Measurements from ENCODE around the gene SAE1. TPM values are rescaled to one million over a fixed set of nuclear protein-coding genes. Genes with fewer than 3 reads are reported as not detected.

SAE1 gene
- total and polyA plus RNA-seq, 8 donors = 67.7 to 125 (median 93.4) TPM

DNA sequence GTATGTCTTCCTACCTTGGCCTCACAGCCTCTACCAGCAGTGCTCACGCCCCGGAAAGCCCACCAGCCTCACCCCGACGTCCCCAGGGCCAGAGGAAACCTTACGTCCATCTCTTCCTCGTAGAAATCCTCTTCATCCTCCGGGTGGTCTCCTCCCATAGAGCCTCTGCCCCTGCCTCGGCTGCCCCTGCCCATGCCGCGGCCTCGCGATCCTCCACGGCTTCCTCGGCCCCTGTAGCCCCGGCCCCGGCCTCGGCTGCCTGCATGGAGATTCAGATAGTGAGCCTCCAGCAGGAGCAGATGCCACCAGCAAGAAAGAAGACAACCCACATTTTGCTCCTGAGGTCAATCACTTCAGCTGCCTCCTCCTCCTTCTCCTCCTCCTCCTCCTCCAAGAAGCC lies 44.4 kb upstream of the SAE1 start:
- no peaks in the 10 kb centered on the region for H3K9me3 ChIP-seq
- H3K4me1 ChIP-seq = no peaks in the 10 kb centered on the region
- peak in 1 of 4 donors; percentile 52 for DNase-seq
- peaks cover 0 to 100% of the 10 kb centered on the region in 2 donors for H3K36me3 ChIP-seq
- H3K27me3 ChIP-seq = no peaks in the 10 kb centered on the region
- intact Hi-C loops (cut with DNase I) = no loop called here
- TF ChIP-seq, protein P1, sequence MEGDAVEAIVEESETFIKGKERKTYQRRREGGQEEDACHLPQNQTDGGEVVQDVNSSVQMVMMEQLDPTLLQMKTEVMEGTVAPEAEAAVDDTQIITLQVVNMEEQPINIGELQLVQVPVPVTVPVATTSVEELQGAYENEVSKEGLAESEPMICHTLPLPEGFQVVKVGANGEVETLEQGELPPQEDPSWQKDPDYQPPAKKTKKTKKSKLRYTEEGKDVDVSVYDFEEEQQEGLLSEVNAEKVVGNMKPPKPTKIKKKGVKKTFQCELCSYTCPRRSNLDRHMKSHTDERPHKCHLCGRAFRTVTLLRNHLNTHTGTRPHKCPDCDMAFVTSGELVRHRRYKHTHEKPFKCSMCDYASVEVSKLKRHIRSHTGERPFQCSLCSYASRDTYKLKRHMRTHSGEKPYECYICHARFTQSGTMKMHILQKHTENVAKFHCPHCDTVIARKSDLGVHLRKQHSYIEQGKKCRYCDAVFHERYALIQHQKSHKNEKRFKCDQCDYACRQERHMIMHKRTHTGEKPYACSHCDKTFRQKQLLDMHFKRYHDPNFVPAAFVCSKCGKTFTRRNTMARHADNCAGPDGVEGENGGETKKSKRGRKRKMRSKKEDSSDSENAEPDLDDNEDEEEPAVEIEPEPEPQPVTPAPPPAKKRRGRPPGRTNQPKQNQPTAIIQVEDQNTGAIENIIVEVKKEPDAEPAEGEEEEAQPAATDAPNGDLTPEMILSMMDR (IDR thresholded peaks at IDR 0.05) = no peak
- no peak overlapping the region for H3K4me3 ChIP-seq
- no peak for ATAC-seq
- H3K27ac ChIP-seq = no peak overlapping the region

DNA sequence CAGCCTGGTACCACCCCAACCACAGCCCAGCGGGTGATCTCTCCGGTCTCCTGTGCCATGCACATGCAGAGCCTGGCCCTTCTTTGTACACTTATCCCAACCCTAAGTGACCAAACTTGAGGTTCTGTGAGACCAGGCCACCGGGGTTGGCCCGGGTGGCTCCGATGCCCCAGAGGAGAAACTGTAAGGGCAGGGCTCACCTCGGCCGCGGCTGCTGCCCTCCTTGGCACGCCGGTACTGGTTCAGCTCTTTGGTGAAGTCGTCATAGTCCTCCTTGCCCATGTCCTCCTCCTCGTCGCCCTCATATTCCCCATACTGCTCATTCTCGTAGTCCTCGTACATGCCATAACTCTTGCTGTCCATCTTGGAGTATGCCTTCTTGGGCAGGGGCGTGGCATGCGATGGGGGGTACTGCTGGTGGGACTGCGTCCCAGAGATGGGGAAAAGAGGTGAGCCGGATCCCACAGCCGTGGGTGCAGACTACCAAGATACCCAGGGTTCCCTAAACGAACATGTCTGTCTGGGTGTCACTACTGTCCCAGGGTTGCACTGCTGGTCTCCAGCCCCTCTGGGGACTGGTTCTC lies 40.8 kb upstream of the SAE1 start:
- TF ChIP-seq, protein P1 (IDR thresholded peaks at IDR 0.05) = no peak
- intact Hi-C loops (cut with DNase I) = no loop called here
- Histone ChIP-seq H3K4me1 (peaks cover 3 to 18% of the 10 kb centered on the region in 2 donors), H3K36me3 (peaks cover 0 to 98% of the 10 kb centered on the region in 2 donors), H3K27ac (no peak overlapping the region), H3K4me3 (no peak overlapping the region), H3K27me3 (no peaks in the 10 kb centered on the region), H3K9me3 (no peaks in the 10 kb centered on the region)
- DNase-seq (peak in 1 of 4 donors; percentile 53), ATAC-seq (no peak)

DNA sequence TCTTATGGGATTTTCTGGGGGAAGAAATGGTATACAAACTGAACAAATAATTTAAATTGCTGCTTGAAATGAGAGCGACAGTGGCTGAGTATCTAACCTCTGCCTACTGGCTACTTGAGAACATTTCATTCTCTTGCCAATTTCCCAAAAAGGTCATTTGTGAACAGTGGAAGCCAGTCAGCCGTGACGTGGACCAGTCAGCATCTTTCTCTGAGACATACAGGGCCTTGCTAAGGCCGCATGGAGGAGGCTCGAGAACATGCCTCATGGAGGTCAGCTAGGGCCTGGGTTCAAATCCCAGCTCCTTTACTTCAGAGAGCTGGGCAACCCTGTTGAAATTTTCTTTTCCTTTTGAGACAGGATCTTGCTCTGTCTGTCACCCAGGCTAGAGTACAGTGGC lies 37.4 kb upstream of the SAE1 start:
- ATAC-seq (no peak), DNase-seq (peak in 1 of 4 donors; percentile 13)
- intact Hi-C loops (cut with DNase I) = no loop called here
- Histone ChIP-seq H3K9me3 (no peaks in the 10 kb centered on the region), H3K36me3 (peaks cover 0 to 64% of the 10 kb centered on the region in 2 donors), H3K27me3 (no peaks in the 10 kb centered on the region), H3K4me1 (peaks cover 12 to 52% of the 10 kb centered on the region in 2 donors), H3K27ac (peak overlapping the region; percentile 86 to 89), H3K4me3 (no peak overlapping the region)
- TF ChIP-seq, protein P1 (IDR thresholded peaks at IDR 0.05) = no peak

DNA sequence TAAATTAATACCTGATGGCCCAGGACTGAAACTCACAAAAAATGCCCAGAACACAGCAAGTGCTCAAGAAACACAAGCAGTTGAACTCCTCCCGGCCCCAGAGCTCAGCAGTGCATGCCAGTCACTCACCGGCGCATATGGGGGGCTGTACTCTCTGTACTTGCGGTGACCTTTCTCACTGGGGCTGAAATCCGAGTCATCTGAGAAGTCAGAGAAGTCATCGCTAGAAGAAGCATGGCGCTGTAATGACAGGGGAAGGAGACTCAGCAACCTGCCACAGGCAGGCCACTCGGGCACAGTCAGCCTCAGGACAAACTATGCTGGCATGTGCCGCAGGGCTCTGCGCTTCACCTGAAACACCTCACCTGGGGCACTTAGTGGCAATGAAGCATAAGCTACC lies 36.8 kb upstream of the SAE1 start:
- H3K4me1 ChIP-seq = peaks cover 12 to 56% of the 10 kb centered on the region in 2 donors

More for the DNA sequence above, 36.8 kb upstream of the SAE1 start:
- peaks cover 0 to 58% of the 10 kb centered on the region in 2 donors for H3K36me3 ChIP-seq
- H3K9me3 ChIP-seq = no peaks in the 10 kb centered on the region
- intact Hi-C loops (cut with DNase I) = no loop called here
- peak overlapping the region; percentile 86 to 89 for H3K27ac ChIP-seq
- no peaks in the 10 kb centered on the region for H3K27me3 ChIP-seq
- no peak for DNase-seq
- TF ChIP-seq, protein P1 (IDR thresholded peaks at IDR 0.05) = no peak
- H3K4me3 ChIP-seq = no peak overlapping the region
- ATAC-seq = no peak
